ENCODE measurements around the gene PLA2G15.

PLA2G15 gene

DNA sequence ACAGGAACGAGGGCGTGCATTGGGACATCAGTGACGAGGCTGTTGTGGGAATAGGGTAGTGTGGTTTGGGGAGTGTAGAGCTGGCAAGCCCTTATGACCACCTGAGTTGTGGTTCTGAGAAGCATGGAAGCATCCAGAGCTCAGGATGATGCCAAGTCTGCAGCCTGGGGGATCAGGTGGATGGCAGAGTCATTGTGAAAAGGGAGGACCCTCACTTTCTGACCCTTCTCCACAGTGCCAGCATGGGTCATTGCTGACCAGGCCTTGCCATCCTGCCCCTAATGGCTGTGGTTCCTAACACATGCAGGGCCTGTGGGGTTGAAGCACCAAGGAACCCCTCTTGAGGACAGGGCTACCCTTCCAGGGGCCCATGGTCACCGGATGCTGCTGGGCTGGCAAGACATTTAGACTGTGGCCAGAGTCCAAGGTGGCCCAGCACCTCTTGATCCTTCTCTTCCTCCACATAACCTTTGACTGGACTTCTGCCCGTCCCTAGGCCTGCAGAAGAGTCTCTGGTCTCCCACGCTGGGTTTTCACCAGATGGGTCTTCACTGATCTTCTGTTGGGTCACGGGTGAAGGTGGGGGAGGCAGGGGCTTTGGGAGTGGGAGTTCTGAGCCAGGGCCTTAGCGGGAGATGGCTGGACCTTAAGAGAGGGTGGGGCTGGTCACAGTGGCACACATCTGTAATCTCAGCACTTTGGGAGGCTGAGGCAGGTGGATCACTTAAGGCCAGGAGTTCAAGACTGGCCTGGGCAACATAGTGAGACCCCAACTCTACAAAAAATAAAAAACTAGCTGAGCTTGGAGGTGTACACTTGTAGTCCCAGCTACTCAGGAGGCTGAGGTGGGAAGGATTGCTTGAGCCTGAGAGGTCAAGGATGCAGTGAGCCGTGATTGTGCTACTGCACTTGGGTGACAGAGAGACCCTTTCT lies 2.0 kb upstream of the PLA2G15 start:
- TF ChIP-seq, protein P1, sequence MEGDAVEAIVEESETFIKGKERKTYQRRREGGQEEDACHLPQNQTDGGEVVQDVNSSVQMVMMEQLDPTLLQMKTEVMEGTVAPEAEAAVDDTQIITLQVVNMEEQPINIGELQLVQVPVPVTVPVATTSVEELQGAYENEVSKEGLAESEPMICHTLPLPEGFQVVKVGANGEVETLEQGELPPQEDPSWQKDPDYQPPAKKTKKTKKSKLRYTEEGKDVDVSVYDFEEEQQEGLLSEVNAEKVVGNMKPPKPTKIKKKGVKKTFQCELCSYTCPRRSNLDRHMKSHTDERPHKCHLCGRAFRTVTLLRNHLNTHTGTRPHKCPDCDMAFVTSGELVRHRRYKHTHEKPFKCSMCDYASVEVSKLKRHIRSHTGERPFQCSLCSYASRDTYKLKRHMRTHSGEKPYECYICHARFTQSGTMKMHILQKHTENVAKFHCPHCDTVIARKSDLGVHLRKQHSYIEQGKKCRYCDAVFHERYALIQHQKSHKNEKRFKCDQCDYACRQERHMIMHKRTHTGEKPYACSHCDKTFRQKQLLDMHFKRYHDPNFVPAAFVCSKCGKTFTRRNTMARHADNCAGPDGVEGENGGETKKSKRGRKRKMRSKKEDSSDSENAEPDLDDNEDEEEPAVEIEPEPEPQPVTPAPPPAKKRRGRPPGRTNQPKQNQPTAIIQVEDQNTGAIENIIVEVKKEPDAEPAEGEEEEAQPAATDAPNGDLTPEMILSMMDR (IDR thresholded peaks at IDR 0.05; ENCODE audit: low read depth, low read length, missing control alignments) = no peak
- no peak for DNase-seq (ENCODE audit: extremely low read depth, low read depth)

DNA sequence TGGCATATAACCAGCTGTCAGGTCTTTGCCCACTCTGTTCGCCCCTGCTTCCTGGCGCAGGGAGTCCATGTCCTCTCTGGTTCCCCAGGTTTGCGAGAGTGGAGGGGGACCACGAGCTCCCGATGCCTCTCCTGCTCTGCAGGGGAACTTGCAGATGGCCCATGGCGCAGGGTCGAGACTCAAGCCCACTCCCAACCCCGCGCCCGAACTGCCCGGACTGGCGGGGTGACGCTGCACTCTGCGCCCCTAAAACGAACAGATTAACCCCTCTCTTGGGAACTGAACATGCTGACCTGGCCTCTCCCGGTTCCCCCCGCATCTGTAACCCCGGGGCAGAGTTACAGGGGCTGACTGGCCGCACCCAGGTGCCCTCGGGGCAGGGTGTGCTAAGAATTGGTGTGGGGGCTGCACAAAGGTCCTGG lies 681 bp upstream of the PLA2G15 start:
- H3K4me3 ChIP-seq (replicated peaks; ENCODE audit: low read depth, low read length) = peak overlapping the region; percentile 79
- no peak for DNase-seq (ENCODE audit: extremely low read depth, low read depth)
- TF ChIP-seq, protein P1 (IDR thresholded peaks at IDR 0.05; ENCODE audit: low read depth, low read length, missing control alignments) = no peak

More for the DNA sequence above, 2.0 kb upstream of the PLA2G15 start:
- H3K4me3 ChIP-seq (replicated peaks; ENCODE audit: low read depth, low read length) = no peak overlapping the region

DNA sequence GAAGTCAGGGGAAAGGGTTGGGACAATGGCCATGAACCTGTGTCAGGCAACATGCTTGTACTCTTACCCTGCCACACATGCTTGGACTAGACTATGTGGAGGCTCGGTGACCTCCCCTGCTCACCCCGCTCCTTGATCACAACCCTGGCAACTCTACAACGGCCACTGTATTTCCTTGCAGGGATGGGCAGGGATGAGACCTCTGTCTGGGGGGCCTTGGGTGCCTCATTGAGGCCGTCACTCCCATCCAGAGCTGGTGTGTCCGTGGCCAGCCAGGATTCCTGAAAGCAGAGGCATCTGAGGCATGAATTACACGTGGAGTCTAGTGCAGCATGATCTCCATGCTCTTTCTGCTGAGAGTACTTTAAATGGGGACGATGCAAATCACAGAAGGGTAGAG lies 948 bp downstream of the PLA2G15 start:
- peak overlapping the region; percentile 79 for H3K4me3 ChIP-seq (replicated peaks; ENCODE audit: low read depth, low read length)
- TF ChIP-seq, protein P1 (IDR thresholded peaks at IDR 0.05; ENCODE audit: low read depth, low read length, missing control alignments) = no peak

DNA sequence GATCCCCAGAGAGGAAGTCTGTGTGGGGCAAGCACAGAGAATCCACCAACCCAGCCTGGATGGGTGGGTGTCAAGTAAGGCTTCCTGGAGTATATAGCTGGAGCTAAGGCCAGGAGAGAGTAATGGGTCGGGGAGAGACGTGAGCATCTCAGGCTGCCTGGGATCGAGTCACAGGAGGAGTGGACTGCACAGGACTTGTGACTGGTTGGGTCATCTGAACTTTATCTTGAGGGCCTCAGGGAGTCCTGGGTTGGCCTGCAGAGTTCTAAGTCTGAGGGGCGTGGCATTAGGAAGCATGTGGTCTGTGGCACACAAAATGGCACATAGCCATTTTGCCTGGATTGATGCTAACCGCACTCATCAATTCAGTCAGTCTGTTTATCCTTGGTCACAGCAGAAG lies 1.5 kb downstream of the PLA2G15 start:
- no peak overlapping the region for H3K4me3 ChIP-seq (replicated peaks; ENCODE audit: low read depth, low read length)
- TF ChIP-seq, protein P1 (IDR thresholded peaks at IDR 0.05; ENCODE audit: low read depth, low read length, missing control alignments) = no peak
- DNase-seq (ENCODE audit: extremely low read depth, low read depth) = no peak

More for the DNA sequence above, 948 bp downstream of the PLA2G15 start:
- DNase-seq (ENCODE audit: extremely low read depth, low read depth) = no peak

DNA sequence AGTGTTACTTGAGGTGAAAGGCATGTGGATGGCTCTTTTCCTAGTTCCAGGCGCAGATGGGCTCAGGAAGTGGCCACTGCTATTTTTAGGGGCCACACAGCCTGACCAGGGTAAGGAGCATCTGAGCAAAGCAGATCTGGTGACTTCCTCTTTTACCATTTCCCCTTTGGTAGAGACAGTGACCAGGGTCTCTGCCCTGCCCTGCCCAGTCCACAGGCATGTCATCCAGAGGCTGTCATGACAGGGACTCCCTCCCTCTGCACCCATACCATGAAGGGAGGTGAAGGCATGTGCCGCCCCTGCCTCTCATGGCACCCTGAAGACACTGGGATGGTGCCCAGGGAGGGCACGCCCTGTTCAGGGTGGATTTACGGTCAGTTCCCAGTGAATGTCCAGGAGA lies 2.2 kb downstream of the PLA2G15 start:
- H3K4me3 ChIP-seq (replicated peaks; ENCODE audit: low read depth, low read length) = no peak overlapping the region
- TF ChIP-seq, protein P1 (IDR thresholded peaks at IDR 0.05; ENCODE audit: low read depth, low read length, missing control alignments) = no peak
- no peak for DNase-seq (ENCODE audit: extremely low read depth, low read depth)

DNA sequence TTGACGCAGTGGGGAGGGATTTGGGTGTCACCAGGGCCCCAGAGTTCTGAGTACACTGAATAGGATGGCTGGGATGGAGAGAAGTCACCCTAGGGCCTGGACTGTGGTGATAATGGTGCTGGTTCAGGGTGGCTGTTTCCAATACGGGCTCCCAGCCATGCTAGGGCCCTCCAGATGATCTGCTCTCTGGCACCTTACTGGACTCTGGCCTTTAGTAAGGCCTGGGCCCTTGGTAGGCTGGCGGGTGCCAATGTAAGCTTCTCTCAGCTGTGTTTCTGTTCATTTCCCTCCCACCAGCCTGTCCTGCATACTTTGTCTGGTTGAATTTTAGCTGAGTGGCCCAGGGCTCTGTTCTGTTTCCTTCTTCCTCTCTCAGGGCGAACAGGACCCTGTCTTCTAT lies 2.8 kb downstream of the PLA2G15 start:
- no peak for DNase-seq (ENCODE audit: extremely low read depth, low read depth)
- TF ChIP-seq, protein P1 (IDR thresholded peaks at IDR 0.05; ENCODE audit: low read depth, low read length, missing control alignments) = no peak
- no peak overlapping the region for H3K4me3 ChIP-seq (replicated peaks; ENCODE audit: low read depth, low read length)

Measured in HFF-Myc (cell line).